HepG2 (cell line): ENCODE results near the gene MRPL10. TPM values are rescaled to one million over a fixed set of nuclear protein-coding genes. Genes with fewer than 3 reads are reported as not detected.

ENCODE experiments used
- HNRNPLL ChIP-seq: fragments of 200-400 bp; formaldehyde crosslinking; IDR thresholded peaks from 2 replicates; pipeline ENCODE4 v1.6.1; 2017; ENCODE audit warnings: mild to moderate bottlenecking, low read depth, low read length; ENCODE audit not compliant: poor library complexity, severe bottlenecking
- MED13 ChIP-seq: sonication (generic); formaldehyde crosslinking; IDR thresholded peaks from 2 replicates; pipeline ENCODE4 v1.5.0; 2020; ENCODE audit warnings: missing genetic modification reagents
- PITX1 ChIP-seq: sonication (generic); formaldehyde crosslinking; IDR thresholded peaks from 2 replicates; pipeline ENCODE4 v1.5.1; 2020; ENCODE audit warnings: mild to moderate bottlenecking, missing genetic modification reagents
- SATB2 ChIP-seq: sonication (generic); formaldehyde crosslinking; IDR thresholded peaks from 2 replicates; pipeline ENCODE4 v1.5.0; 2020; ENCODE audit warnings: missing genetic modification reagents
- SOX13 ChIP-seq, 3 experiments: fragments of 450-650 bp in 1 of 3; sonication (generic) in 1 of 3; formaldehyde crosslinking in 1 of 3; IDR thresholded peaks in 2 of 3; conservative IDR thresholded peaks in 1 of 3; 2 replicates each; pipeline versions ENCODE4 v1.5.0 to v1.6.1; 2016 to 2020; ENCODE audit warnings: antibody characterized with exemption in 1 of 3, mild to moderate bottlenecking in 1 of 3, missing compliant biosample characterization in 1 of 3, missing genetic modification reagents in 1 of 3, moderate library complexity in 1 of 3
- ZBTB20 ChIP-seq: sonication (generic); formaldehyde crosslinking; IDR thresholded peaks from 2 replicates; pipeline ENCODE4 v1.8.1; 2023; ENCODE audit warnings: missing genetic modification reagents, low read depth, mild to moderate bottlenecking, borderline replicate concordance
- ZBTB42 ChIP-seq: sonication (generic); formaldehyde crosslinking; IDR thresholded peaks from 2 replicates; pipeline ENCODE4 v1.5.0; 2020; ENCODE audit warnings: mild to moderate bottlenecking, missing genetic modification reagents
- ZFY ChIP-seq: sonication (generic); formaldehyde crosslinking; IDR thresholded peaks from 2 replicates; pipeline ENCODE4 v1.4.0; 2020; ENCODE audit warnings: missing genetic modification reagents
- ZNF343 ChIP-seq: sonication (generic); formaldehyde crosslinking; IDR thresholded peaks from 2 replicates; pipeline ENCODE4 v1.4.0; 2020; ENCODE audit warnings: mild to moderate bottlenecking, missing genetic modification reagents
- ZNF567 ChIP-seq: sonication (generic); formaldehyde crosslinking; IDR thresholded peaks from 2 replicates; pipeline ENCODE4 v1.8.1; 2023; ENCODE audit warnings: mild to moderate bottlenecking, missing genetic modification reagents, borderline replicate concordance
- ZNF75D ChIP-seq: sonication (generic); formaldehyde crosslinking; IDR thresholded peaks from 2 replicates; pipeline ENCODE4 v1.8.1; 2023; ENCODE audit warnings: missing genetic modification reagents, mild to moderate bottlenecking, borderline replicate concordance
- polyA plus RNA-seq, 8 experiments: library from polyadenylated mRNA; depleted of rRNA in 3 of 8; stranded (reverse) in 7 of 8; unstranded in 1 of 8; fragments of >200 nt; fragmentation: Illumina TruSeq in 4 of 8; extraction: Trizol in 4 of 8; gene quantifications; 2 replicates each; pipeline versions ENCODE4 v1.2.1 to v1.2.3, GENCODE V29; 2011 to 2016; ENCODE audit warnings: low read depth in 4 of 8, missing spikeins in 1 of 8, mixed read lengths in 1 of 8; ENCODE audit not compliant: insufficient read depth in 1 of 8
- total RNA-seq, 5 experiments: library from RNA; depleted of rRNA; stranded (reverse); fragments of >200 nt; fragmentation: Illumina TruSeq; extraction: Trizol; gene quantifications; 2 replicates each; pipeline ENCODE4 v1.2.3, GENCODE V29; 2016; ENCODE audit warnings: low read depth in 1 of 5
- TF ChIP-seq, protein P1 (sequence below): sonication (generic); formaldehyde crosslinking; IDR thresholded peaks from 2 replicates; pipeline ENCODE4 v1.4.0; 2020; ENCODE audit warnings: mild to moderate bottlenecking, missing genetic modification reagents
- TF ChIP-seq, protein P2 (sequence below): sonication (generic); formaldehyde crosslinking; IDR thresholded peaks from 2 replicates; pipeline ENCODE4 v1.4.0; 2020; ENCODE audit warnings: missing genetic modification reagents
- TF ChIP-seq, protein P3 (sequence below): sonication (generic); formaldehyde crosslinking; conservative IDR thresholded peaks from 2 replicates; pipeline ENCODE4 v1.4.0; 2020; ENCODE audit warnings: mild to moderate bottlenecking, missing genetic modification reagents, moderate library complexity
- TF ChIP-seq, protein P4 (sequence below): sonication (generic); formaldehyde crosslinking; IDR thresholded peaks from 2 replicates; pipeline ENCODE4 v1.5.0; 2020; ENCODE audit warnings: mild to moderate bottlenecking, low read depth, missing genetic modification reagents, borderline replicate concordance

MRPL10 gene
- total and polyA plus RNA-seq, 2 of the 13 experiments (the other 11 are each of a cell fraction or from before 2014, with no cell fraction given), result 56.7 to 149 TPM

GRCh38 chr17:47821424-47822391 is 9.6 kb downstream of the MRPL10 start, which contains the start of gene OSBPL7 (continued):
- TF ChIP-seq, protein P1, sequence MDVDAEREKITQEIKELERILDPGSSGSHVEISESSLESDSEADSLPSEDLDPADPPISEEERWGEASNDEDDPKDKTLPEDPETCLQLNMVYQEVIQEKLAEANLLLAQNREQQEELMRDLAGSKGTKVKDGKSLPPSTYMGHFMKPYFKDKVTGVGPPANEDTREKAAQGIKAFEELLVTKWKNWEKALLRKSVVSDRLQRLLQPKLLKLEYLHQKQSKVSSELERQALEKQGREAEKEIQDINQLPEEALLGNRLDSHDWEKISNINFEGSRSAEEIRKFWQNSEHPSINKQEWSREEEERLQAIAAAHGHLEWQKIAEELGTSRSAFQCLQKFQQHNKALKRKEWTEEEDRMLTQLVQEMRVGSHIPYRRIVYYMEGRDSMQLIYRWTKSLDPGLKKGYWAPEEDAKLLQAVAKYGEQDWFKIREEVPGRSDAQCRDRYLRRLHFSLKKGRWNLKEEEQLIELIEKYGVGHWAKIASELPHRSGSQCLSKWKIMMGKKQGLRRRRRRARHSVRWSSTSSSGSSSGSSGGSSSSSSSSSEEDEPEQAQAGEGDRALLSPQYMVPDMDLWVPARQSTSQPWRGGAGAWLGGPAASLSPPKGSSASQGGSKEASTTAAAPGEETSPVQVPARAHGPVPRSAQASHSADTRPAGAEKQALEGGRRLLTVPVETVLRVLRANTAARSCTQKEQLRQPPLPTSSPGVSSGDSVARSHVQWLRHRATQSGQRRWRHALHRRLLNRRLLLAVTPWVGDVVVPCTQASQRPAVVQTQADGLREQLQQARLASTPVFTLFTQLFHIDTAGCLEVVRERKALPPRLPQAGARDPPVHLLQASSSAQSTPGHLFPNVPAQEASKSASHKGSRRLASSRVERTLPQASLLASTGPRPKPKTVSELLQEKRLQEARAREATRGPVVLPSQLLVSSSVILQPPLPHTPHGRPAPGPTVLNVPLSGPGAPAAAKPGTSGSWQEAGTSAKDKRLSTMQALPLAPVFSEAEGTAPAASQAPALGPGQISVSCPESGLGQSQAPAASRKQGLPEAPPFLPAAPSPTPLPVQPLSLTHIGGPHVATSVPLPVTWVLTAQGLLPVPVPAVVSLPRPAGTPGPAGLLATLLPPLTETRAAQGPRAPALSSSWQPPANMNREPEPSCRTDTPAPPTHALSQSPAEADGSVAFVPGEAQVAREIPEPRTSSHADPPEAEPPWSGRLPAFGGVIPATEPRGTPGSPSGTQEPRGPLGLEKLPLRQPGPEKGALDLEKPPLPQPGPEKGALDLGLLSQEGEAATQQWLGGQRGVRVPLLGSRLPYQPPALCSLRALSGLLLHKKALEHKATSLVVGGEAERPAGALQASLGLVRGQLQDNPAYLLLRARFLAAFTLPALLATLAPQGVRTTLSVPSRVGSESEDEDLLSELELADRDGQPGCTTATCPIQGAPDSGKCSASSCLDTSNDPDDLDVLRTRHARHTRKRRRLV, result no peak
- TF ChIP-seq ZNF567 (no peak), ZNF75D (no peak), ZBTB42 (no peak), SOX13 (IDR thresholded peaks at IDR 0.05) (no peak), SOX13 (CRISPR knock-in tag; conservative IDR thresholded peaks at IDR 0.05 in 1 of 2, IDR thresholded peaks at IDR 0.05 in 1 of 2) (peak in 1 of 2 experiments; percentile 51; a peak in 1 of 4 replicates), MED13 (CRISPR knock-in tag) (no peak), ZNF343 (CRISPR knock-in tag) (no peak), ZBTB20 (CRISPR knock-in tag) (no peak), HNRNPLL (peak; percentile 40), PITX1 (CRISPR knock-in tag) (no peak; the same call in 1 of the 2 replicates), SATB2 (CRISPR knock-in tag) (no peak), ZFY (CRISPR knock-in tag) (no peak)
- TF ChIP-seq, protein P2, sequence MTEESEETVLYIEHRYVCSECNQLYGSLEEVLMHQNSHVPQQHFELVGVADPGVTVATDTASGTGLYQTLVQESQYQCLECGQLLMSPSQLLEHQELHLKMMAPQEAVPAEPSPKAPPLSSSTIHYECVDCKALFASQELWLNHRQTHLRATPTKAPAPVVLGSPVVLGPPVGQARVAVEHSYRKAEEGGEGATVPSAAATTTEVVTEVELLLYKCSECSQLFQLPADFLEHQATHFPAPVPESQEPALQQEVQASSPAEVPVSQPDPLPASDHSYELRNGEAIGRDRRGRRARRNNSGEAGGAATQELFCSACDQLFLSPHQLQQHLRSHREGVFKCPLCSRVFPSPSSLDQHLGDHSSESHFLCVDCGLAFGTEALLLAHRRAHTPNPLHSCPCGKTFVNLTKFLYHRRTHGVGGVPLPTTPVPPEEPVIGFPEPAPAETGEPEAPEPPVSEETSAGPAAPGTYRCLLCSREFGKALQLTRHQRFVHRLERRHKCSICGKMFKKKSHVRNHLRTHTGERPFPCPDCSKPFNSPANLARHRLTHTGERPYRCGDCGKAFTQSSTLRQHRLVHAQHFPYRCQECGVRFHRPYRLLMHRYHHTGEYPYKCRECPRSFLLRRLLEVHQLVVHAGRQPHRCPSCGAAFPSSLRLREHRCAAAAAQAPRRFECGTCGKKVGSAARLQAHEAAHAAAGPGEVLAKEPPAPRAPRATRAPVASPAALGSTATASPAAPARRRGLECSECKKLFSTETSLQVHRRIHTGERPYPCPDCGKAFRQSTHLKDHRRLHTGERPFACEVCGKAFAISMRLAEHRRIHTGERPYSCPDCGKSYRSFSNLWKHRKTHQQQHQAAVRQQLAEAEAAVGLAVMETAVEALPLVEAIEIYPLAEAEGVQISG (CRISPR knock-in tag), result peak; percentile 100
- TF ChIP-seq, protein P3, sequence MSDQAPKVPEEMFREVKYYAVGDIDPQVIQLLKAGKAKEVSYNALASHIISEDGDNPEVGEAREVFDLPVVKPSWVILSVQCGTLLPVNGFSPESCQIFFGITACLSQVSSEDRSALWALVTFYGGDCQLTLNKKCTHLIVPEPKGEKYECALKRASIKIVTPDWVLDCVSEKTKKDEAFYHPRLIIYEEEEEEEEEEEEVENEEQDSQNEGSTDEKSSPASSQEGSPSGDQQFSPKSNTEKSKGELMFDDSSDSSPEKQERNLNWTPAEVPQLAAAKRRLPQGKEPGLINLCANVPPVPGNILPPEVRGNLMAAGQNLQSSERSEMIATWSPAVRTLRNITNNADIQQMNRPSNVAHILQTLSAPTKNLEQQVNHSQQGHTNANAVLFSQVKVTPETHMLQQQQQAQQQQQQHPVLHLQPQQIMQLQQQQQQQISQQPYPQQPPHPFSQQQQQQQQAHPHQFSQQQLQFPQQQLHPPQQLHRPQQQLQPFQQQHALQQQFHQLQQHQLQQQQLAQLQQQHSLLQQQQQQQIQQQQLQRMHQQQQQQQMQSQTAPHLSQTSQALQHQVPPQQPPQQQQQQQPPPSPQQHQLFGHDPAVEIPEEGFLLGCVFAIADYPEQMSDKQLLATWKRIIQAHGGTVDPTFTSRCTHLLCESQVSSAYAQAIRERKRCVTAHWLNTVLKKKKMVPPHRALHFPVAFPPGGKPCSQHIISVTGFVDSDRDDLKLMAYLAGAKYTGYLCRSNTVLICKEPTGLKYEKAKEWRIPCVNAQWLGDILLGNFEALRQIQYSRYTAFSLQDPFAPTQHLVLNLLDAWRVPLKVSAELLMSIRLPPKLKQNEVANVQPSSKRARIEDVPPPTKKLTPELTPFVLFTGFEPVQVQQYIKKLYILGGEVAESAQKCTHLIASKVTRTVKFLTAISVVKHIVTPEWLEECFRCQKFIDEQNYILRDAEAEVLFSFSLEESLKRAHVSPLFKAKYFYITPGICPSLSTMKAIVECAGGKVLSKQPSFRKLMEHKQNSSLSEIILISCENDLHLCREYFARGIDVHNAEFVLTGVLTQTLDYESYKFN (CRISPR knock-in tag), result peak; percentile 48; the same call in 1 of the 2 replicates
- TF ChIP-seq, protein P4, sequence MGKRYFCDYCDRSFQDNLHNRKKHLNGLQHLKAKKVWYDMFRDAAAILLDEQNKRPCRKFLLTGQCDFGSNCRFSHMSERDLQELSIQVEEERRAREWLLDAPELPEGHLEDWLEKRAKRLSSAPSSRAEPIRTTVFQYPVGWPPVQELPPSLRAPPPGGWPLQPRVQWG (CRISPR knock-in tag), result no peak
